GM18951 (cell line): ENCODE results near the gene ANKMY1.
"Not testable (repeated sequence)": the region's sequence is repeated elsewhere in the genome, so short reads cannot be mapped to it uniquely, and the experiment has no call there.

Experiments
- POLR2A ChIP-seq: IDR thresholded peaks from 4 replicates; pipeline ENCODE4 v1.6.1; 2011; ENCODE audit warnings: mild to moderate bottlenecking; ENCODE audit not compliant: insufficient read length, insufficient read depth; ENCODE audit errors: extremely low read depth
- in situ Hi-C: fragments of 300-500 bp; cut with MboI; formaldehyde crosslinking; loops from one replicate; pipeline ENCODE4 v1.12.0; 2022; ENCODE audit warnings: low sequenced_read_pairs, mixed read lengths, inconsistent platforms; ENCODE audit not compliant: unreplicated experiment

Gene ANKMY1

GRCh38 chr2:240503375-240503774 is 54.4 kb downstream of the ANKMY1 start:
- no peak for TF ChIP-seq POLR2A
- in situ Hi-C loops = no loop called here

- TF ChIP-seq POLR2A = no peak
- in situ Hi-C loops = no loop called here
Measured at GRCh38 chr2:240502430-240503121, 55.2 kb downstream of the ANKMY1 start.

- TF ChIP-seq POLR2A = no peak
- in situ Hi-C loops = no loop called here
Measured at GRCh38 chr2:240502059-240502429, 55.7 kb downstream of the ANKMY1 start.

GRCh38 chr2:240501531-240501991 is 56.2 kb downstream of the ANKMY1 start:
- in situ Hi-C loops = no loop called here

GRCh38 chr2:240500561-240501423 is 57.0 kb downstream of the ANKMY1 start:
- TF ChIP-seq POLR2A = no peak
- in situ Hi-C loops = no loop called here

More at GRCh38 chr2:240501531-240501991, 56.2 kb downstream of the ANKMY1 start:
- no peak for TF ChIP-seq POLR2A

- TF ChIP-seq POLR2A = no peak
- in situ Hi-C loops = no loop called here
Measured at GRCh38 chr2:240499309-240500301, 58.2 kb downstream of the ANKMY1 start.

GRCh38 chr2:240498958-240499260 is 58.9 kb downstream of the ANKMY1 start:
- no peak for TF ChIP-seq POLR2A
- in situ Hi-C loops = no loop called here

GRCh38 chr2:240498171-240498957 is 59.4 kb downstream of the ANKMY1 start:
- in situ Hi-C loops = no loop called here
- no peak for TF ChIP-seq POLR2A

- in situ Hi-C loops = not testable (repeated sequence)
Measured at GRCh38 chr2:240497082-240497481, 60.7 kb downstream of the ANKMY1 start.

- in situ Hi-C loops = not testable (repeated sequence)
Measured at GRCh38 chr2:240494942-240495341, 62.8 kb downstream of the ANKMY1 start.

- in situ Hi-C loops = no loop called here
Measured at GRCh38 chr2:240494194-240494793, 63.5 kb downstream of the ANKMY1 start.

GRCh38 chr2:240491483-240491882 is 66.3 kb downstream of the ANKMY1 start:
- no peak for TF ChIP-seq POLR2A
- in situ Hi-C loops = no loop called here

More at GRCh38 chr2:240494194-240494793, 63.5 kb downstream of the ANKMY1 start:
- no peak for TF ChIP-seq POLR2A
